Trophoblast cell (in vitro differentiated cells and primary cell): ENCODE measurements around the gene FAM72A.
A peak's percentile ranks its signal among the peaks of the same experiment; 100 is the strongest.
"Not testable (repeated sequence)": the region's sequence is repeated elsewhere in the genome, so short reads cannot be mapped to it uniquely, and the experiment has no call there.

ENCODE experiments used
- DNase-seq, 2 donors: peaks; one replicate each; pipeline ENCODE4 v3.0.0-alpha.2; 2016
- H2AFZ ChIP-seq: 2 replicates; pipeline ENCODE4 v1.6.1; 2013; ENCODE audit warnings: low read length, moderate library complexity, mild to moderate bottlenecking; ENCODE audit not compliant: insufficient read depth, poor library complexity
- H2AK5ac ChIP-seq: 2 replicates; pipeline ENCODE4 v1.6.1; 2013; ENCODE audit warnings: mild to moderate bottlenecking, low read length
- H2BK120ac ChIP-seq: 2 replicates; pipeline ENCODE4 v1.6.1; 2013; ENCODE audit warnings: low read length, mild to moderate bottlenecking, moderate library complexity; ENCODE audit not compliant: insufficient read depth, poor library complexity
- H2BK12ac ChIP-seq: 2 replicates; pipeline ENCODE4 v1.6.1; 2013; ENCODE audit warnings: mild to moderate bottlenecking, low read length, moderate library complexity
- H2BK5ac ChIP-seq: 2 replicates; pipeline ENCODE4 v1.6.1; 2013; ENCODE audit warnings: low read length, low read depth, moderate library complexity, mild to moderate bottlenecking; ENCODE audit not compliant: poor library complexity
- H3K14ac ChIP-seq: 2 replicates; pipeline ENCODE4 v1.6.1; 2013; ENCODE audit warnings: mild to moderate bottlenecking, low read length
- H3K18ac ChIP-seq: 2 replicates; pipeline ENCODE4 v1.6.1; 2013; ENCODE audit warnings: mild to moderate bottlenecking, low read length
- H3K23ac ChIP-seq: 2 replicates; pipeline ENCODE4 v1.6.1; 2013; ENCODE audit warnings: low read length
- H3K27ac ChIP-seq: 2 replicates; pipeline ENCODE4 v1.5.1; 2013; ENCODE audit warnings: low read depth, mild to moderate bottlenecking, inconsistent platforms, low read length, moderate library complexity
- H3K27me3 ChIP-seq: 2 replicates; pipeline ENCODE4 v1.6.1; 2013; ENCODE audit warnings: inconsistent platforms, mild to moderate bottlenecking, low read length, moderate library complexity; ENCODE audit not compliant: insufficient read depth
- H3K36me3 ChIP-seq, 2 experiments: 1 replicate in 1 of 2; 2 replicates in 1 of 2; pipeline ENCODE4 v1.6.1; 2013; ENCODE audit warnings: low read length in 2 of 2, mild to moderate bottlenecking in 2 of 2, moderate library complexity in 1 of 2; ENCODE audit not compliant: insufficient read depth in 2 of 2, control insufficient read depth in 1 of 2
- H3K4ac ChIP-seq: 2 replicates; pipeline ENCODE4 v1.6.1; 2013; ENCODE audit warnings: low read depth, mild to moderate bottlenecking, low read length, moderate library complexity
- H3K4me1 ChIP-seq, 2 experiments: 1 replicate in 1 of 2; 2 replicates in 1 of 2; pipeline ENCODE4 v1.6.1; 2013; ENCODE audit warnings: low read length in 2 of 2, mild to moderate bottlenecking in 2 of 2, moderate library complexity in 1 of 2; ENCODE audit not compliant: insufficient read depth in 2 of 2, control insufficient read depth in 1 of 2
- H3K4me2 ChIP-seq: 2 replicates; pipeline ENCODE4 v1.6.1; 2013; ENCODE audit warnings: inconsistent platforms, mild to moderate bottlenecking, low read length, moderate library complexity
- H3K4me3 ChIP-seq: 2 replicates; pipeline ENCODE4 v1.5.1; 2013; ENCODE audit warnings: mild to moderate bottlenecking, low read depth, low read length, inconsistent platforms
- H3K79me1 ChIP-seq: one replicate; pipeline ENCODE4 v1.6.1; 2013; ENCODE audit warnings: low read length
- H3K79me2 ChIP-seq: 2 replicates; pipeline ENCODE4 v1.6.1; 2013; ENCODE audit warnings: low read length, mild to moderate bottlenecking; ENCODE audit not compliant: control insufficient read depth, insufficient read depth, poor library complexity
- H3K9ac ChIP-seq: 2 replicates; pipeline ENCODE4 v1.6.1; 2013; ENCODE audit warnings: mild to moderate bottlenecking, low read length
- H3K9me3 ChIP-seq: 2 replicates; pipeline ENCODE4 v1.6.1; 2013; ENCODE audit warnings: low read depth, mild to moderate bottlenecking, control low read depth, inconsistent platforms, low read length; ENCODE audit not compliant: insufficient read depth
- H4K12ac ChIP-seq: 2 replicates; pipeline ENCODE4 v1.6.1; 2013; ENCODE audit warnings: low read depth, mild to moderate bottlenecking, low read length, moderate library complexity
- H4K8ac ChIP-seq: 2 replicates; pipeline ENCODE4 v1.6.1; 2013; ENCODE audit warnings: low read depth, mild to moderate bottlenecking, low read length, moderate library complexity
- H4K91ac ChIP-seq: one replicate; pipeline ENCODE4 v1.6.1; 2013; ENCODE audit warnings: low read depth, mild to moderate bottlenecking, low read length, moderate library complexity
- WGBS: extraction: QIAGEN DNeasy Blood & Tissue Kit; methylation state at CpG from one replicate; pipeline ENCODE4 v1.1.7; 2013; ENCODE audit warnings: missing lambda C conversion rate; ENCODE audit not compliant: insufficient read length, insufficient coverage; ENCODE audit errors: extremely low coverage; 5-methylcytosine and 5-hydroxymethylcytosine counted together

Gene FAM72A

DNA sequence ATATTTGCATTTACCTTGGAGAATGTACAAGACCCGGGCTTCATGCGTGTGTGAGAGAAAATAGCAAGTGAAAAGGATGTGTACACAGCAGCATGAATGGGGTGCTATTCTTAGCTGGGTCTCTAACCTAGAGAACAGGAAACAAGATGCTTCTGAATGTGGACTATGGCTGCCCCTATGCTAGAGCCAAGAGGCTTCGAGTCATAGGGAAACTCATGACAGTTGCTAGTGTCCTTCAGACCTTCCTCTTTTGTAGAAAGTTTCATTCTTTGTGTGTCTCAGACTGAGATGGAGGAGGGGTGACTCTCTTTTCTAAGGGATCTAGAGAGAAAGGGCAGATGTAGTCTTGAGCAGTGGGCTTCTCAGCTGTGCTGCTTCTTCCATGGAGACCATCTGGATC lies 40.7 kb upstream of the FAM72A start:
- H3K4me2 ChIP-seq, H3K4me1 ChIP-seq, H4K12ac ChIP-seq, H2BK12ac ChIP-seq, H4K91ac ChIP-seq, H3K4ac ChIP-seq, H3K9ac ChIP-seq, H2AFZ ChIP-seq, H4K8ac ChIP-seq, H3K4me3 ChIP-seq, H3K79me2 ChIP-seq, H3K27ac ChIP-seq, H3K36me3 ChIP-seq, H3K79me1 ChIP-seq, H3K14ac ChIP-seq, H3K27me3 ChIP-seq, H2BK120ac ChIP-seq, H3K9me3 ChIP-seq, H2AK5ac ChIP-seq, H3K23ac ChIP-seq, H3K18ac ChIP-seq, H2BK5ac ChIP-seq: not testable (repeated sequence)
- DNase-seq = peak in 1 of 2 donors; percentile 19
- no CpG with 5 or more reads among the region's 3 CpGs for WGBS

DNA sequence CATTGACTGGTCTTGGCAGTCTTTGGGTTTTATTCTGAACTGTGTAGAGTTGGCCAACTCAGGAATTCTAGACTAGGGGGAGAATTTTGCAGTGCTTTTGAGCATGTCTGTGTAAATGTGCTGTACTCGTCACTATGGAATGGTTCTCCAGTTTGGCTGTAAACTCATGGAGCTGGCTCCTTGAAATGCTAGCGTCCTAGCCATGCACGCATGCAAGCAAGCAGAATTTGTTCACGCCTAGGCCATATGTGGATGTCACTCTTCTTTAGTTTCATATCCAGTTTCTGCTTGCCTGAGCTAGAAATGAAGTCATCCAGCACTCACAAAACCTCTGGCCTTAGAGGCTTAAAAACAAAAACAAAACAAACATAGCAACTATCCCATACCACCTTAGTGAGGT lies 37.6 kb upstream of the FAM72A start:
- no CpG with 5 or more reads among the region's 4 CpGs for WGBS

DNA sequence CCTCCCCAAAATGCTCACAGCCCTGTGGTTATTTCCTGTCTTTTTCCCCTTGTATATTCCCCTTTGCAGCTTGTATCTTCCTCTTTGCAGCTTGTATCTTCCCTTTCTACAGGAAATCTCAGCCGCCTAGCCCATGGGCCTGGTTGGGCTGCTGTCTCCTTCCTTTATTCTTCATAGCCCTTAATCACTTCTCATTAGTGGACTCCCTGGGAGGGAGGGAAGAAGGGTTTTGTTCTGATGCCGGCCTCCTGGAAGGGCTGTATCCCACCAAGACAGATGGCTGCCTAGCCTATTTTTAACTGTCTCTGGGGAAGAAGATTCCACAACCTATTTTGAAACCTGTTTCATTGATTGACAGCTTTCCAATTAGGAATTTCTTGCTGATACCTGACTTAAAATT lies 32.6 kb upstream of the FAM72A start:
- not testable (repeated sequence) for H2BK12ac ChIP-seq, H3K14ac ChIP-seq
- no CpG with 5 or more reads among the region's 2 CpGs for WGBS

More for the DNA sequence above, 37.6 kb upstream of the FAM72A start:
- not testable (repeated sequence) for H3K14ac ChIP-seq, H3K36me3 ChIP-seq, H4K8ac ChIP-seq, H3K9ac ChIP-seq, H3K4ac ChIP-seq, H3K27me3 ChIP-seq, H3K23ac ChIP-seq, H3K4me1 ChIP-seq, H2AK5ac ChIP-seq, H4K12ac ChIP-seq, H3K79me1 ChIP-seq, H2BK12ac ChIP-seq, H2BK5ac ChIP-seq, H3K4me3 ChIP-seq, H3K79me2 ChIP-seq, H2BK120ac ChIP-seq, H3K9me3 ChIP-seq, H3K18ac ChIP-seq, H3K27ac ChIP-seq, H3K4me2 ChIP-seq, H4K91ac ChIP-seq, H2AFZ ChIP-seq
- DNase-seq = peak; percentile 2 to 59

DNA sequence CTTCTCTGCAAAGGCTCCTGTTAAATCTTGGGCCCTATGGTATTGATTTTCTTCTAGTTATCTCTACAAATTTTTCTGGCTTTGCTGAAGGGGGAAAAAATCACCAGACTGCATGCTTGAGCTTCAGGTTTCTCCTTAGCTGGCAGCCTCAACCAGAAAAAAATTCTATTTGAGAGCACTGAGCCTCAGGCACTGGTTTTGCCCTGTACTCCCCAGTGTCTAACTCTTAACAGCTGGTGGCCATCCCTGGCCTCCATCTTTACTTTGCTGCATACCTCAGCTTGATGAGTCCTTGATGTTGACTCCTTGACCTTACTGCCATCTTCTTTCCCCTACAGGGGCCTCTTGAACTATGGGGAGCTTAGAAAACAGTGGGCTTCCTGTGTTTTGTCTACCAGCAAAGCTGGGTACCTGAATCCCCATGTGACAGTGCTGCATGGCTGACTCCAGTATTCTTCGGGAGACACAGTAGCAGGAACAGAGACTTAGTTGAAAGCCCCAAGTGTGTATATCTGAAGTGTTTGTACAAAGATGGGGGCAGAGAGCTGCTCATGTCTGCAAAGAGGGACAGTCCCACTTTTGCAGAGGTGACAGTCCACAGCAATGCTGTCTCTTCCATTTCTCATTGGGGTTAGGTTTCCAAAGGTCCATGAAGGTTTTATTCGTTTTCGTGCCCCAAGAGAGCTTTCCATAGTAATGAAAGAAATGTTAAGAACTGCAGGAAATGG lies 31.7 kb upstream of the FAM72A start:
- not testable (repeated sequence) for H3K79me2 ChIP-seq, H4K12ac ChIP-seq, H2AK5ac ChIP-seq, H3K18ac ChIP-seq, H4K91ac ChIP-seq, H3K9ac ChIP-seq, DNase-seq, H2BK5ac ChIP-seq, H3K27me3 ChIP-seq, H3K4me3 ChIP-seq, H3K23ac ChIP-seq, H3K36me3 ChIP-seq, H4K8ac ChIP-seq, H3K27ac ChIP-seq, H2BK12ac ChIP-seq, H3K79me1 ChIP-seq, H3K4me1 ChIP-seq, H3K9me3 ChIP-seq, H2AFZ ChIP-seq, H2BK120ac ChIP-seq, H3K4me2 ChIP-seq, H3K14ac ChIP-seq, H3K4ac ChIP-seq
- no CpG with 5 or more reads among the region's 3 CpGs for WGBS

More for the DNA sequence above, 32.6 kb upstream of the FAM72A start:
- H4K12ac ChIP-seq, H3K4me2 ChIP-seq, H4K91ac ChIP-seq, H2BK5ac ChIP-seq, H4K8ac ChIP-seq, H3K4ac ChIP-seq, H3K9ac ChIP-seq, H3K4me3 ChIP-seq, DNase-seq, H2BK120ac ChIP-seq, H3K23ac ChIP-seq, H3K79me2 ChIP-seq, H2AK5ac ChIP-seq, H2AFZ ChIP-seq, H3K4me1 ChIP-seq, H3K36me3 ChIP-seq, H3K79me1 ChIP-seq, H3K18ac ChIP-seq, H3K27me3 ChIP-seq, H3K9me3 ChIP-seq, H3K27ac ChIP-seq: not testable (repeated sequence)
